ENCODE measurements around the gene SETX.

DNA sequence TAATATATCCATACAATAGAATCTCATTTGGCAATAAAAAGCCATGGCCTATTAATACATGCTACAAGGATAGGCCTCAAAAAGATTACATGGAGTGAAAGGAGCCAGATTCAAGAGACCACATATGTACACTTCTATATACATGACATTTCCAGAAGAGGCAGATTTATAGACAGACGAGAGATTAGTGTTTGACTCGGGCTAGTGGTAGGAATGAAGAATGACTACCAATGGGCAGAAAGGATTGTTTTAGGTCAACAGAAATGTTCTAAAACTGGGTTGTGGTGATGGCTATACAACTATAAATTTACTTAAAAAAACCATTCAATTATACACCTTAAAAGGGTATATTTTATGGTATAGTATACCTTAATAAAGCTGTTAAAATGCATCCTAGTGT, 41.9 kb downstream of the SETX start:
- TF ChIP-seq RFX5 (IDR thresholded peaks at IDR 0.05; ENCODE audit: low read depth, low read length) (no peak), CTCF (IDR thresholded peaks at IDR 0.05 in 2 of 3, conservative IDR thresholded peaks at IDR 0.05 in 1 of 3; ENCODE audit: control insufficient read depth in 2 of 3, extremely low read depth in 1 of 3, insufficient read depth in 1 of 3, low read depth in 3 of 3, low read length in 3 of 3) (no peak), ESRRA (IDR thresholded peaks at IDR 0.05; ENCODE audit: low read length) (no peak), STAT3 (IDR thresholded peaks at IDR 0.05; ENCODE audit: low read depth, low read length) (no peak), FOXK2 (IDR thresholded peaks at IDR 0.05) (no peak), POLR2A (IDR thresholded peaks at IDR 0.05; ENCODE audit: low read depth, low read length) (no peak), FOXM1 (IDR thresholded peaks at IDR 0.05; ENCODE audit: low read depth, low read length) (no peak), HDAC2 (IDR thresholded peaks at IDR 0.05) (no peak), RBBP5 (conservative IDR thresholded peaks at IDR 0.05) (no peak)
- TF ChIP-seq, protein P1, sequence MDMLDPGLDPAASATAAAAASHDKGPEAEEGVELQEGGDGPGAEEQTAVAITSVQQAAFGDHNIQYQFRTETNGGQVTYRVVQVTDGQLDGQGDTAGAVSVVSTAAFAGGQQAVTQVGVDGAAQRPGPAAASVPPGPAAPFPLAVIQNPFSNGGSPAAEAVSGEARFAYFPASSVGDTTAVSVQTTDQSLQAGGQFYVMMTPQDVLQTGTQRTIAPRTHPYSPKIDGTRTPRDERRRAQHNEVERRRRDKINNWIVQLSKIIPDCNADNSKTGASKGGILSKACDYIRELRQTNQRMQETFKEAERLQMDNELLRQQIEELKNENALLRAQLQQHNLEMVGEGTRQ (IDR thresholded peaks at IDR 0.05; ENCODE audit: borderline replicate concordance, low read depth, low read length) = no peak

Measured in GM12878 (cell line).